Neuronal stem cell (in vitro differentiated cells): ENCODE measurements around the gene ACSM5.
A peak's percentile ranks its signal among the peaks of the same experiment; 100 is the strongest.

Experiments
- DNase-seq: peaks from one replicate; pipeline ENCODE4 v3.0.0-alpha.2; 2013; ENCODE audit warnings: low spot score
- H2AFZ ChIP-seq: one replicate; pipeline ENCODE4 v1.6.1; 2013; ENCODE audit warnings: mild to moderate bottlenecking, low read length, inconsistent platforms
- H2AK5ac ChIP-seq: 2 replicates; pipeline ENCODE4 v1.6.1; 2013; ENCODE audit warnings: low read depth, mild to moderate bottlenecking, inconsistent platforms, low read length, moderate library complexity, mixed read lengths
- H2BK120ac ChIP-seq: 2 replicates; pipeline ENCODE4 v1.6.1; 2013; ENCODE audit warnings: low read depth, mild to moderate bottlenecking, inconsistent platforms, low read length, moderate library complexity, mixed read lengths
- H2BK12ac ChIP-seq: one replicate; pipeline ENCODE4 v1.6.1; 2013; ENCODE audit warnings: low read length, inconsistent platforms
- H2BK15ac ChIP-seq: 2 replicates; pipeline ENCODE4 v1.6.1; 2013; ENCODE audit warnings: mild to moderate bottlenecking, low read length, inconsistent platforms, mixed read lengths
- H2BK5ac ChIP-seq: one replicate; pipeline ENCODE4 v1.6.1; 2013; ENCODE audit warnings: inconsistent platforms, mild to moderate bottlenecking, low read length, moderate library complexity
- H3K14ac ChIP-seq: one replicate; pipeline ENCODE4 v1.6.1; 2013; ENCODE audit warnings: low read length, inconsistent platforms
- H3K18ac ChIP-seq: 2 replicates; pipeline ENCODE4 v1.6.1; 2013; ENCODE audit warnings: low read length, inconsistent platforms
- H3K23ac ChIP-seq: 2 replicates; pipeline ENCODE4 v1.6.1; 2013; ENCODE audit warnings: low read depth, mild to moderate bottlenecking, mixed read lengths, low read length, inconsistent platforms; ENCODE audit not compliant: poor library complexity
- H3K27ac ChIP-seq: replicated peaks from 3 replicates; pipeline ENCODE4 v1.5.1; 2013; ENCODE audit warnings: low read length, inconsistent platforms
- H3K27me3 ChIP-seq, 3 experiments: 2 replicates each; pipeline ENCODE4 v1.6.1; 2013; ENCODE audit warnings: low read length in 3 of 3, mild to moderate bottlenecking in 2 of 3, inconsistent platforms in 1 of 3, low read depth in 1 of 3, mixed read lengths in 1 of 3, moderate library complexity in 1 of 3; ENCODE audit not compliant: control insufficient read depth in 3 of 3, insufficient read depth in 3 of 3
- H3K36me3 ChIP-seq, 2 donors: replicated peaks in 1 of 2; 2 replicates each; pipeline ENCODE4 v1.6.1; 2013; ENCODE audit warnings: low read length in 2 of 2; ENCODE audit not compliant: control insufficient read depth in 2 of 2, insufficient read depth in 2 of 2
- H3K4ac ChIP-seq: 2 replicates; pipeline ENCODE4 v1.6.1; 2013; ENCODE audit warnings: inconsistent platforms, mild to moderate bottlenecking, low read length, moderate library complexity
- H3K4me1 ChIP-seq, 2 donors: 1 replicate in 1 of 2; 2 replicates in 1 of 2; pipeline ENCODE4 v1.6.1; 2013; ENCODE audit warnings: low read length in 2 of 2, low read depth in 1 of 2; ENCODE audit not compliant: control insufficient read depth in 2 of 2, insufficient read depth in 1 of 2
- H3K4me2 ChIP-seq: one replicate; pipeline ENCODE4 v1.6.1; 2013; ENCODE audit warnings: mild to moderate bottlenecking, low read length, inconsistent platforms; ENCODE audit not compliant: insufficient read depth, poor library complexity, severe bottlenecking
- H3K4me3 ChIP-seq, 2 donors: 2 replicates each; pipeline ENCODE4 v1.5.1; 2013; ENCODE audit warnings: low read length in 2 of 2, mild to moderate bottlenecking in 2 of 2, inconsistent platforms in 1 of 2, moderate library complexity in 1 of 2
- H3K79me1 ChIP-seq: one replicate; pipeline ENCODE4 v1.6.1; 2013; ENCODE audit warnings: low read depth, mild to moderate bottlenecking, inconsistent platforms, low read length, moderate library complexity
- H3K9ac ChIP-seq: one replicate; pipeline ENCODE4 v1.6.1; 2013; ENCODE audit warnings: mild to moderate bottlenecking, low read depth, low read length, inconsistent platforms; ENCODE audit not compliant: poor library complexity
- H3K9me3 ChIP-seq, 2 donors: replicated peaks in 1 of 2; 2 replicates each; pipeline versions ENCODE3 to v1.6.1; 2013; ENCODE audit warnings: low read length in 2 of 2, mild to moderate bottlenecking in 2 of 2, inconsistent platforms in 1 of 2, low read depth in 1 of 2, mixed read lengths in 1 of 2, moderate library complexity in 1 of 2; ENCODE audit not compliant: control insufficient read depth in 2 of 2, insufficient read depth in 1 of 2
- H4K8ac ChIP-seq: one replicate; pipeline ENCODE4 v1.6.1; 2013; ENCODE audit warnings: low read depth, mild to moderate bottlenecking, inconsistent platforms, low read length, moderate library complexity
- H4K91ac ChIP-seq: one replicate; pipeline ENCODE4 v1.6.1; 2013; ENCODE audit warnings: low read length, low read depth, mild to moderate bottlenecking, inconsistent platforms; ENCODE audit not compliant: poor library complexity
- WGBS, 2 donors: extraction: QIAGEN DNeasy Blood & Tissue Kit; methylation state at CpG; one replicate each; pipeline ENCODE4 v1.1.7; 2013; ENCODE audit warnings: missing lambda C conversion rate in 2 of 2, mixed read lengths in 1 of 2; ENCODE audit not compliant: insufficient read length in 2 of 2, insufficient replicate concordance in 1 of 2; ENCODE audit errors: extremely low coverage in 2 of 2; 5-methylcytosine and 5-hydroxymethylcytosine counted together

ACSM5 gene

GRCh38 chr16:20404637-20405036 lies 4.7 kb upstream of the ACSM5 start, which contains the start of gene PDILT:
Gene PDILT (minus strand): TSS chr16:20404737. CDS start chr16:20399300, 5,437 bp downstream.
- Histone ChIP-seq H2BK12ac (no peak within 1 kb of the TSS), H2AK5ac (peak within 1 kb of the TSS; percentile 64), H3K27me3 (no peaks in the 10 kb centered on the region), H3K9me3 (no peaks in the 10 kb centered on the region), H4K8ac (no peak within 1 kb of the TSS), H3K4me3 (no peak within 1 kb of the TSS), H3K9ac (no peak within 1 kb of the TSS), H3K18ac (no peak within 1 kb of the TSS), H3K14ac (no peak within 1 kb of the TSS), H2BK120ac (no peak within 1 kb of the TSS), H3K79me1 (no peaks in the 10 kb centered on the region), H3K36me3 (no peaks in the 10 kb centered on the region), H3K4ac (peak within 1 kb of the TSS; percentile 44), H4K91ac (no peak within 1 kb of the TSS), H3K4me1 (peaks cover 0 to 2% of the 10 kb centered on the region in 2 donors), H2BK15ac (no peak within 1 kb of the TSS), H3K23ac (no peak within 1 kb of the TSS), H3K4me2 (no peak within 1 kb of the TSS), H2BK5ac (no peak within 1 kb of the TSS), H3K27ac (no peak within 1 kb of the TSS), H2AFZ (no peak within 1 kb of the TSS)
- no peak for DNase-seq
- no CpG with 5 or more reads among the region's 2 CpGs for WGBS, 2 donors

- Histone ChIP-seq H3K23ac (no peak overlapping the region), H3K9ac (no peak overlapping the region), H3K4me2 (no peak overlapping the region), H3K9me3 (no peaks in the 10 kb centered on the region), H2BK15ac (no peak overlapping the region), H2BK5ac (no peak overlapping the region), H2BK120ac (no peak overlapping the region), H2AK5ac (no peak overlapping the region), H3K18ac (no peak overlapping the region), H2AFZ (no peak overlapping the region), H2BK12ac (no peak overlapping the region), H3K4me1 (peaks cover 0 to 2% of the 10 kb centered on the region in 2 donors), H3K36me3 (no peaks in the 10 kb centered on the region), H3K4ac (no peak overlapping the region), H3K4me3 (no peak overlapping the region), H4K8ac (no peak overlapping the region), H3K27ac (no peak overlapping the region), H4K91ac (no peak overlapping the region), H3K27me3 (no peaks in the 10 kb centered on the region), H3K14ac (no peak overlapping the region), H3K79me1 (no peaks in the 10 kb centered on the region)
- no CpG with 5 or more reads among the region's 6 CpGs for WGBS, 2 donors
- DNase-seq, result no peak
Measured at GRCh38 chr16:20410121-20410723, 888 bp downstream of the ACSM5 start.

GRCh38 chr16:20411055-20411454 lies 1.7 kb downstream of the ACSM5 start:
- Histone ChIP-seq H3K4ac (no peak overlapping the region), H4K91ac (no peak overlapping the region), H3K23ac (no peak overlapping the region), H2BK15ac (no peak overlapping the region), H3K4me2 (no peak overlapping the region), H4K8ac (no peak overlapping the region), H2BK5ac (no peak overlapping the region), H3K4me3 (no peak overlapping the region), H3K79me1 (no peaks in the 10 kb centered on the region), H3K14ac (no peak overlapping the region), H3K36me3 (no peaks in the 10 kb centered on the region), H3K4me1 (peaks cover 0 to 2% of the 10 kb centered on the region in 2 donors), H3K27me3 (no peaks in the 10 kb centered on the region), H3K27ac (no peak overlapping the region), H2BK12ac (no peak overlapping the region), H3K9ac (no peak overlapping the region), H2AK5ac (no peak overlapping the region), H2BK120ac (no peak overlapping the region), H3K9me3 (no peaks in the 10 kb centered on the region), H3K18ac (no peak overlapping the region), H2AFZ (no peak overlapping the region)
- no CpG with 5 or more reads among the region's 2 CpGs for WGBS, 2 donors
- DNase-seq, result no peak

- Histone ChIP-seq H3K4ac (no peak overlapping the region), H4K8ac (no peak overlapping the region), H3K23ac (no peak overlapping the region), H3K36me3 (no peaks in the 10 kb centered on the region), H3K27ac (no peak overlapping the region), H3K9me3 (no peaks in the 10 kb centered on the region), H3K79me1 (no peaks in the 10 kb centered on the region), H3K4me1 (no peaks in the 10 kb centered on the region), H3K9ac (no peak overlapping the region), H3K14ac (no peak overlapping the region), H3K4me3 (no peak overlapping the region), H3K18ac (no peak overlapping the region), H3K27me3 (no peaks in the 10 kb centered on the region), H2BK5ac (no peak overlapping the region), H2AK5ac (no peak overlapping the region), H4K91ac (no peak overlapping the region), H2BK12ac (no peak overlapping the region), H3K4me2 (no peak overlapping the region), H2BK120ac (no peak overlapping the region), H2BK15ac (no peak overlapping the region), H2AFZ (no peak overlapping the region)
- no peak for DNase-seq
- WGBS, 2 donors, result no CpG with 5 or more reads among the region's 1 CpG
Measured at GRCh38 chr16:20415541-20415940, 6.2 kb downstream of the ACSM5 start.
